Measurements from ENCODE around the gene B3GNT8.
"Not testable (repeated sequence)": the region's sequence is repeated elsewhere in the genome, so short reads cannot be mapped to it uniquely, and the experiment has no call there.

Gene B3GNT8

DNA sequence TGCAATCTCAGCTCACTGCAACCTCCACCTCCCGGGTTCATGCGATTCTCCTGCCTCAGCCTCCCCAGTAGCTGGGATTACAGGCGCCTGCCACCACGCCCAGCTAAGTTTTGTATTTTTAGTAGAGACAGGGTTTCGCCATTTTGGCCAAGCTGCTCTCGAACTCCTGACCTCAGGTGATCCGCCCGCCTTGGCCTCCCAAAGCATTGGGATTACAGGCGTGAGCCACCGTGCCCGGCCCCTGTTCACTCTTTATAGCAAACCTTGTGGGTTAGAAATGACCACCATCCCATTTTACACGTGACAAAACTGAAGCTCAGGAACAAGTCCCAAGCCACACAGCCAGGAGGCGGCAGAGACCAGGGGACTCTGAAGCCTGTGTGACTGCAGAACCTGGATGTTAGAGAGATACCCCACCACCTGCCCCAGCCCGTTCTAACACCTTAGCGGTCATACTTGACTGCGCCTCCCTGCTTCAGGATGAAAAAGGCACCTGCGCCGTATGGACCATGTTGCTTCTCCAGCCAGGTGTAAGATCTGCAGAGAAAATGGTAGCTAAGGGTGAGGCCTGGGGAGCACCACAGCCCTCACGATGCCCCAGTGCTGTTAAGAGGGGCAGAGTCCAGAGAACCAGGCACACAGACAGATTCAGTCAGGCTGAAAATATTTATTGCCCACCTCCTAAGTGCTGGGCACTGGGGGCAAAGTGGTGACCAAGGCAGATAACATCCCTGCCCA lies 8.9 kb upstream of the B3GNT8 start:
- H3K27me3 ChIP-seq (ENCODE audit: insufficient read depth, low read length, poor library complexity, severe bottlenecking) = no peaks in the 10 kb centered on the region
- no peak overlapping the region for H3K4me2 ChIP-seq (ENCODE audit: low read depth, low read length, poor library complexity, severe bottlenecking)
- H3K36me3 ChIP-seq (ENCODE audit: insufficient read depth, low read length) = peaks cover 12% of the 10 kb centered on the region; the same call in 1 of the 2 replicates
- H3F3A ChIP-seq (ENCODE audit: low read depth) = no peaks in the 10 kb centered on the region
- no peaks in the 10 kb centered on the region for H3K9me3 ChIP-seq (ENCODE audit: insufficient read depth, low read depth, low read length)
- peaks cover 12% of the 10 kb centered on the region for H3K4me1 ChIP-seq (ENCODE audit: insufficient read depth, low read length, poor library complexity, severe bottlenecking)
- H3K9ac ChIP-seq (ENCODE audit: low read depth, low read length, poor library complexity, severe bottlenecking) = no peak overlapping the region
- H3K79me2 ChIP-seq (ENCODE audit: insufficient read depth, low read length) = peaks cover 17% of the 10 kb centered on the region; the same call in 1 of the 2 replicates
- H4K20me1 ChIP-seq (ENCODE audit: insufficient read depth, low read length, poor library complexity, severe bottlenecking) = no peaks in the 10 kb centered on the region
- no peak overlapping the region for H3K4me3 ChIP-seq (ENCODE audit: low read length, poor library complexity, severe bottlenecking)
- no peaks in the 10 kb centered on the region for H3K9me2 ChIP-seq (replicated peaks; ENCODE audit: low read depth, low read length)
- H2AFZ ChIP-seq (ENCODE audit: low read length) = no peak overlapping the region
- TF ChIP-seq CTCF (conservative IDR thresholded peaks at IDR 0.05; ENCODE audit: low read length) = no peak

- H4K20me1 ChIP-seq (ENCODE audit: insufficient read depth, low read length, poor library complexity, severe bottlenecking); H3F3A ChIP-seq (ENCODE audit: low read depth); H3K27me3 ChIP-seq (ENCODE audit: insufficient read depth, low read length, poor library complexity, severe bottlenecking); H2AFZ ChIP-seq (ENCODE audit: low read length); H3K4me3 ChIP-seq (ENCODE audit: low read length, poor library complexity, severe bottlenecking); H3K9me2 ChIP-seq (replicated peaks; ENCODE audit: low read depth, low read length); H3K4me2 ChIP-seq (ENCODE audit: low read depth, low read length, poor library complexity, severe bottlenecking); H3K9ac ChIP-seq (ENCODE audit: low read depth, low read length, poor library complexity, severe bottlenecking); H3K9me3 ChIP-seq (ENCODE audit: insufficient read depth, low read depth, low read length): not testable (repeated sequence)
- Histone ChIP-seq H3K4me1 (ENCODE audit: insufficient read depth, low read length, poor library complexity, severe bottlenecking) (peaks cover 12% of the 10 kb centered on the region), H3K79me2 (ENCODE audit: insufficient read depth, low read length) (peaks cover 17% of the 10 kb centered on the region; the same call in 1 of the 2 replicates), H3K36me3 (ENCODE audit: insufficient read depth, low read length) (peaks cover 12% of the 10 kb centered on the region; the same call in 1 of the 2 replicates)
These were observed 8.2 kb upstream of the B3GNT8 start for GRCh38 chr19:41435376-41435775.

- Histone ChIP-seq H3K4me1 (ENCODE audit: insufficient read depth, low read length, poor library complexity, severe bottlenecking) (peaks cover 12% of the 10 kb centered on the region), H3K9ac (ENCODE audit: low read depth, low read length, poor library complexity, severe bottlenecking) (no peak overlapping the region), H3K4me3 (ENCODE audit: low read length, poor library complexity, severe bottlenecking) (no peak overlapping the region), H3K27me3 (ENCODE audit: insufficient read depth, low read length, poor library complexity, severe bottlenecking) (no peaks in the 10 kb centered on the region), H4K20me1 (ENCODE audit: insufficient read depth, low read length, poor library complexity, severe bottlenecking) (no peaks in the 10 kb centered on the region), H2AFZ (ENCODE audit: low read length) (no peak overlapping the region), H3F3A (ENCODE audit: low read depth) (no peaks in the 10 kb centered on the region), H3K79me2 (ENCODE audit: insufficient read depth, low read length) (peaks cover 17% of the 10 kb centered on the region; the same call in 1 of the 2 replicates), H3K4me2 (ENCODE audit: low read depth, low read length, poor library complexity, severe bottlenecking) (no peak overlapping the region), H3K9me3 (ENCODE audit: insufficient read depth, low read depth, low read length) (no peaks in the 10 kb centered on the region), H3K36me3 (ENCODE audit: insufficient read depth, low read length) (peaks cover 12% of the 10 kb centered on the region; the same call in 1 of the 2 replicates), H3K9me2 (replicated peaks; ENCODE audit: low read depth, low read length) (no peaks in the 10 kb centered on the region)
- TF ChIP-seq EZH2phosphoT487 (IDR thresholded peaks at IDR 0.05; ENCODE audit: borderline replicate concordance) = no peak
- TF ChIP-seq CTCF (conservative IDR thresholded peaks at IDR 0.05; ENCODE audit: low read length) = no peak
These were observed 7.3 kb upstream of the B3GNT8 start for GRCh38 chr19:41434450-41434849.

DNA sequence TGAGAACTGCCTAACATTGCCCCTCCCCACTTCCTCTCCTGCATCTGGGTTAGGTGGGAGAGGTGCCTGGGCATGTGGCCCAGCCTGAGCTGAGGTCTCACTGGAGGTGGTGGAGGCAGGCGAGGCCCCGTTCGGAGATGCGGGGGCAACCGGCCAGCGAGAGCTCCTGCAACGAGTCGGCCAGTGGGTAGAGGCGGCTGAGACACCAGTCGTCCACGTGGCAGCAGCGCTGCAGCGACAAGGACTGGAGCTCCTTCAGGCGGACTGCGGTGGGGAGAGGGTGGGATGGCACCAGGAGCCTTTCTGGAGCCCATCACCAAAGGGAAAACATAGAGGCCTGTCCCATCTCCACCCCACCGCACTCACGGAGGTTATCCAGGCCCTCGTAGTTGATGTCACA lies 6.0 kb upstream of the B3GNT8 start:
- no peak overlapping the region for H3K4me2 ChIP-seq (ENCODE audit: low read depth, low read length, poor library complexity, severe bottlenecking)
- peaks cover 6% of the 10 kb centered on the region; the same call in 1 of the 2 replicates for H3K79me2 ChIP-seq (ENCODE audit: insufficient read depth, low read length)
- H3K9me2 ChIP-seq (replicated peaks; ENCODE audit: low read depth, low read length) = no peaks in the 10 kb centered on the region
- no peak overlapping the region for H3K9ac ChIP-seq (ENCODE audit: low read depth, low read length, poor library complexity, severe bottlenecking)
- no peaks in the 10 kb centered on the region for H3K9me3 ChIP-seq (ENCODE audit: insufficient read depth, low read depth, low read length)
- no peak overlapping the region for H2AFZ ChIP-seq (ENCODE audit: low read length)
- no peak overlapping the region for H3K4me3 ChIP-seq (ENCODE audit: low read length, poor library complexity, severe bottlenecking)
- H4K20me1 ChIP-seq (ENCODE audit: insufficient read depth, low read length, poor library complexity, severe bottlenecking) = no peaks in the 10 kb centered on the region
- peaks cover 14% of the 10 kb centered on the region for H3K4me1 ChIP-seq (ENCODE audit: insufficient read depth, low read length, poor library complexity, severe bottlenecking)
- no peaks in the 10 kb centered on the region for H3F3A ChIP-seq (ENCODE audit: low read depth)
- H3K36me3 ChIP-seq (ENCODE audit: insufficient read depth, low read length) = peaks cover 12% of the 10 kb centered on the region; the same call in 1 of the 2 replicates
- TF ChIP-seq CTCF (conservative IDR thresholded peaks at IDR 0.05; ENCODE audit: low read length) (no peak), EZH2phosphoT487 (IDR thresholded peaks at IDR 0.05; ENCODE audit: borderline replicate concordance) (no peak)
- H3K27me3 ChIP-seq (ENCODE audit: insufficient read depth, low read length, poor library complexity, severe bottlenecking) = no peaks in the 10 kb centered on the region
